ENCODE measurements around the gene B4GALT5.
"Not testable (repeated sequence)": the region's sequence is repeated elsewhere in the genome, so short reads cannot be mapped to it uniquely, and the experiment has no call there.

The B4GALT5 gene

DNA sequence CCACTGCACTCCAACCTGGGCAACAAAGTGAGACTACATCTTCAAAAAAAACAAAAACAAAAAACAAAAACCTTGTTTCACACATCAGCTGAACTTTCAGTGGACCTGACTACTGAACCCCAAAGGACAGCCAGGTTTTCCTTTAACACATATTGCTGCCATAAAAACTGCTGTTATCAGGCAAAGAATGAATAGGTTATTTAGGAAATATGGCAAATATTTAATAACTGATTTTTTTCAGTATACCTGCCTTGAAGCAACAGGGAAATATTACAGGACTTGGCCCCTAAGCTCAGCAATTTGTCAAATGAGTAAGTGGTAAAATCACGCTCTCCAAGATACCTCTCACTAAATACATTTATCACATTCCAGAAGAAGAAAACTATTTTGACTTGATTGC lies 34.0 kb downstream of the B4GALT5 start:
- no peak for DNase-seq (ENCODE audit: low read depth in 2 of 2)

DNA sequence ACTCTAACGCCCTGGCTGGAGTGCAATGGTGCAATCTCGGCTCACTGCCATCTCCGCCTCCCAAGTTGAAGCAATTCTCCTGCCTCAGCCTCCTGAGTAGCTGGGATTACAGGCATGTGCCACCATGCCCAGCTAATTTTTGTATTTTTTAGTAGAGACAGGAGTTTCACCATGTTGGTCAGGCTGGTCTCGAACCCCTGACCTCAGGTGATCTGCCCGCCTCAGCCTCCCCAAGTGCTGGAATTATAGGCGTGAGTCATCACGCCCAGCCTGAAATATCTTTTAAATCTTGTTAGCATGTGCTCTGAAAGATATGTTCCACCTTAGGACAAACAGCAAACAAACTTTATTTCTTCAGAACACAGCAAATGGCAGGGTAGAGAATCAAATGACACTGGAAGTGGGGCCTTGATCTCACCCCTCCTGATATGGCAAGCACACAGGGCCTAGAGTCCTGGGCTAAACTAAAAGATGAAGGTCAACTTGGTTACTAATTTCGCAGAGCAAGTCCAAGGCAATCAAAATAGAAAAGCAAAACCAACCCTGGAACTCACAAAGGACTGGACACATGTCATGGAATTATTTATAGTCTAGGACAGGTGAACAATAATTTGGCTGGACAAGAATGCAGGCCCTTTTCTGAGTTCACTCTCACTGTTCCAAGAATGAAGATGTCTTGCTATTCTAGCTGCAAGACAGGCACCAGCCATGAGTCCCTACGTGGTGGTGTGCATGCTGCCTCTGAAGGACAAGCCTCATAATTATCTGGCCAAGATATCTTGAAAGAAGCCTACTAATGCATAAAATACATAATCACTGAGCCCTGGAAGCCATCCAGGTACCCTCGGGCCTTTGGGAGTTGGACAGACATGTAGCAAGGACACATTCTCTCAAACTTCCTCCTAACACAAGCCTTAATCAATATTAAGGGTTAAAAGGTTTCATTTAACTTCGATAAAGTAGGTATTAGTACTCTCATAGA lies 35.6 kb downstream of the B4GALT5 start:
- DNase-seq (ENCODE audit: low read depth in 2 of 2): no peak

DNA sequence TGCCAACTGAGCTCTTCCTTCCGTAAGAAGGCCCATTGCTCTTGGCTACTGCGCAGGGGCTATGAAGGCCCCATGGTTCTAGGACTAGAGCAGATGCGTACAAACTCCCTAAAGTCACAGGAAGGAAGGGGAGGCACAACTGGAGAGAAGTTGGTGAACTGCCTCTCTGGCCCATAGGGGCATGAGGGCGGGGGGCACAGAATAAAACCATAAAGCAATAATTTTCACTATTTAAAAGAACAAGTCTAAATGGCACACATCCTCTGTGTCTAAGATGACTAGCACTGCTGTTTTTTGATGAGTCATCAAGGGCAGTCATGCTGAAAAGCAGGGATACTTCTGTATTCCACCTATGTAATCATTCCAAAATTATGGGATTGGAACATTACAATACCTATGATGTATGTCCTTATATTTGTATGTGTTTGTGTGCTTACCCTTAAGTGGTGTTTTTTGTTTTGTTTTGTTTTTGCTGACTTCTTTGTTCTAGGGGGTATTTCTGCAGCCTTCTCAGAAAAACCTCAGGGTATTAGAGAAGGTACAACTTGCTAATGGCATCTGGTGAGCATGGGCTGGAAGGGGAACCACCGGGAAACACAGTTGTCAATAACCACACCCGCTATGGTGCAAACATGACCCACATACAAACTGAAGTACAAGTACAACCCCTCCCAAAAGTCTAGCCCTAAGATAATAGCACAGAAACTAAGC lies 36.9 kb downstream of the B4GALT5 start:
- no peak for DNase-seq (ENCODE audit: low read depth in 2 of 2)

DNA sequence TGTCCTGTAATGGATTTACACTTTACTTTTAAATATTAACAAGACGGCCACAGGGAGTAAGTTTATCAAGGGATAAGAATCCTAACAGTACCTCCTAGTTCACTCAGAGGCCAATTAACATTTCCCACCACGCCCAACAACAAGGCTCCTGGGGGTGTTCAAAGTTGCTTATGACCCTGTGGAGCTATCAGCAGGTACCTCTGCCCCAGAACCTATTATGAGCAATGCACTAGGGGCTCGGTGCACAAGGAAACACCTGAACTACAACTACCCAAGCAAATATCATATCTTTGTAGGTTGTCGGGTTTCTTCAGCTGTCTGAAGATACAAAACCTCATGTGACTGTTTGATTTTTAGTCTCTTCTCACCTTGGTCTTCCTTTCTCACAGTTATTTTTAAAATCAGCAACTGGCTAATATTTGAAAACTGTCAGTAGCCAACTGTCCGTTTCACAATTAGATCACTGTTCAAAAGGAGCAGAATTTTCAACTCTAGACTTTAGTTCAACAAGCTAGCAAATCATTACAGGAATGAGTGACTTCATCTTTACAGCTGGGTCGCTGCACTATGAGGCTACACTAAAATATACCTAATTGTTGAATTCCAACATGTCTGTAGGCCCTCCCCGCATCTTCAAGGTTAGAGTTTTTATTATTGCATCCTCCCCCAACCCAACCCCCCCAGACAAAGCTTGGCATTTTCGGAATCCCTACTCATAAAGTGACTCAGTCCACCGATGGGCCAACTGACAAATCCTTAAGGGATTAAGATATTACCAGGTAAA lies 38.1 kb downstream of the B4GALT5 start:
- no peak for DNase-seq (ENCODE audit: low read depth in 2 of 2)

DNA sequence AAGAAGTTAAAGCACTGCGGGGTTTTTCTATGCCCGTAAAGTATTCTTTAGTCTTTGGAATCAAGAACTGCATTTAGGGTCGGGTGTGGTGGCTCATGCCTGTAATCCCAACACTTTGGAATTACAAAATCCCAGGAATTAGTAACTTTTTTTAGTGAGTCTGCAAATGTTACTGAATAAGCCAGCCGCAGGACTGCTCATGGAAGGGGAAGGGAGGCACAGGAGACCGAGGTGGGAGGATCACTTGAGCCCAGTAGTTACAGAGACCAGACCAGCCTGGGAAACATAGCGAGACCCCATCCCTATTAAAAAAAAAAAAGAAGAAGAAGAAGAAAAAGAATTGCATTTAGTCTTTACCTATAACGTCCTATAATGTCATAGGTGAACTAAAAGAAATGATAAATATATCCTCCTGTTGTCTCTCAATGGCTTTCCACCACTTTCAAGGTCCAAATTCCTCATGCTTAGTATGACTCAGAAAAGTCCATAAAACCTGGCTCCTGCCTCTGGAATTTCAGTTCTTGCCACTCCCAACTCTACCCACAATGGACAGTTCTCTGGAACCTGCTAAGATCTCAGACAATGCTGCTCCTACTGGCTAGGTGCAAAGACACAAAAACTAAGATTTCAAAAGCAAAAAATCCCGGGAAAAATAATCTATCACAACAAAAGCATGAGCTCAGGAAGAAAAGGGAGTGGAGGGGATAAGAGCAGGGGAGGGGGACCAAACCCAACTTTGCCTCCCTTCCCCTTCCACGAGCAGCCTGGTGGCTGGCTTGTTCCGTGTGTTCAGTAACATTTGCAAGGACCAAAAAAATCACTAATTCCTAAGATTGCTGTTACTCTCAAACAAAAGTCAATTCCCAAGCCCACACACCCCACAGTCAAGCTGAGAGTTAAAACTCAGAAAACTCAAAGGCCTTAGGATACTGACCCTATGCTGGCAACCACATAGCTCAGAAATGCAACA lies 39.0 kb downstream of the B4GALT5 start:
- DNase-seq (ENCODE audit: low read depth in 2 of 2): peak in 1 of 2 experiments; percentile 17

DNA sequence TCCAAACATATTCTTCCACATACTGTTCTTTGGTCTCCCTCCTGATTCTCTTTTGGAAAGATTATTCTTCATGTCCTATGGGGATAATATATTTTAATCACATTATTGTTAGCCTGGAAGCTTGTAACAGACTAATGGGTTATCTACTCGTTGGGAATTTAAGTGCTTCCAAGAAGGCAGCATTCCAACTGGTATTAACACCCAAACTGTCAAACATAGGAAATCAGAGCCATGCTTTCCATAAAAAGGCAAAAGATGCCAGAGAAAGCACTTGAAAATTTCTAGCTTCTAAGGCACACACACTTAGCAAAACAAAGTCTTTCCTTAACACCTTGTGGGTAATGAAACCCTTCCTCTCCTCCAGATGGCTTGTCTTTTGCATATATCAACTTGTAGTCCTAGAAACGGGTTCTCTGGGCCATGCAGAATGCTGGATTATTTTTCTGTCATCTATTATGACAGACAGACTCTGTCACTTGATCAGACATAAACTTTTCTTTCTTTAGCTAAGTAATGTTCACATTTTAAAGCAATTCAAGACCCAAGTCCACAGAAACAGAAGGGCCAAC lies 41.5 kb downstream of the B4GALT5 start:
- no peak for DNase-seq (ENCODE audit: low read depth in 2 of 2)

DNA sequence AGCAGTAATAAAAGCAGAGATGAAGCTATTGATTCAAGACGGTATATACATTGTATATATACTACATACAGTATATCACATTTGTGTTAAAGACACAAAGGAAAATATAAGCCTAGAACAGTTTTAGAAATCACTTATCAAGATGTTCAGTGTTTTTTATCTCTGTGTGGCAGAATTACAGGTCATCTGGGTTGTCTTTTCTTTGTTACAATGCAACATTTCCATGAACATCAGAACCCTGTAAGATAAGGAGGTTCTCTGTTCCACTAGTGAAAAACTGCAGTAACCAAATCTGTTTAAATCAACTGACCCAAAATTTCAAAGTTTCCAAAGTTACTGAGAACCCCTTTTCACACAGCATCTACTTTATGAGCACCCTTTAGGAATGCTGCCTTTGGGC lies 42.2 kb downstream of the B4GALT5 start:
- no peak for DNase-seq (ENCODE audit: low read depth in 2 of 2)

DNA sequence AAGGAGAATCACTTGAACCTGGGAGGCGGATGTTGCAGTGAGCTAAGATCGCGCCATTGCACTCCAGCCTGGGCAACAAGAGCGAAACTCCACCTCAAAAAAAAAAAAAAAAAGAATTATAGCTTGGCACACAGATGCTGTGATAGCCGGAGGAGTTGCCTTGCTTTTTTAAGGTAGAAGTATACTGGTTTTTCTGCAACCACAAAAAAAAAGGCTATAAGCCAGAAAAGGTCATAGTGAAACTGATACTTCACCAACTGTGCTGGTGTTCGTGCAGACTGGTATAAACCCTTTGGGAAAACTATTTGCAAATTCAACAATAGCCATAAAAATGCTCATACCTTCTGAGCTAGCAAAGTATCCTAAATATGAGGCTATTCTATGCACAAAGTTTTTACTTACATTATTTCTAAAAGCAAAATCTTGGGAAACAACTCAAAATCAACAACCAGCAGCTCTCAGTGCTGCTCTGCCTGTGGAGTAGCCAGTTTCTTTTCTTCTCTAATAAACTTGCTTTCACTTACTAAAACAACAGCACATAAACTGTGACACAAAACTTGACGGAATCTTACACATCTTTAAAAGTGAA lies 44.0 kb downstream of the B4GALT5 start:
- no peak for DNase-seq (ENCODE audit: low read depth in 2 of 2)

DNA sequence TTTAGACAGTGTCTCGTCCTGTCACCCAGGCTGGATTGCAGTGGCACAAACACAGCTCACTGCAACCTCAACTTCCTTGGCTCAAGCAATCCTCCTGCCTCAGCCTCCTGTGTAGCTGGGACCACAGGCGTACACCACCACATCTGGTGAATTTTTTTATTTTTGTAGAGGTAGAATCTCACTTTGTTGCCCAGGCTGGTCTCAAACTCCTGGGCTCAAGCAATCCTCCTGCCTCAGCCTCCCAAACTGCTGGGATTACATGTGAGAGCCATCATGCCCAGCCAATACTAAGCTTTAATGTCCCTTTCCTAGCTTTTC lies 44.8 kb downstream of the B4GALT5 start:
- not testable (repeated sequence) for DNase-seq (ENCODE audit: low read depth in 2 of 2)

DNA sequence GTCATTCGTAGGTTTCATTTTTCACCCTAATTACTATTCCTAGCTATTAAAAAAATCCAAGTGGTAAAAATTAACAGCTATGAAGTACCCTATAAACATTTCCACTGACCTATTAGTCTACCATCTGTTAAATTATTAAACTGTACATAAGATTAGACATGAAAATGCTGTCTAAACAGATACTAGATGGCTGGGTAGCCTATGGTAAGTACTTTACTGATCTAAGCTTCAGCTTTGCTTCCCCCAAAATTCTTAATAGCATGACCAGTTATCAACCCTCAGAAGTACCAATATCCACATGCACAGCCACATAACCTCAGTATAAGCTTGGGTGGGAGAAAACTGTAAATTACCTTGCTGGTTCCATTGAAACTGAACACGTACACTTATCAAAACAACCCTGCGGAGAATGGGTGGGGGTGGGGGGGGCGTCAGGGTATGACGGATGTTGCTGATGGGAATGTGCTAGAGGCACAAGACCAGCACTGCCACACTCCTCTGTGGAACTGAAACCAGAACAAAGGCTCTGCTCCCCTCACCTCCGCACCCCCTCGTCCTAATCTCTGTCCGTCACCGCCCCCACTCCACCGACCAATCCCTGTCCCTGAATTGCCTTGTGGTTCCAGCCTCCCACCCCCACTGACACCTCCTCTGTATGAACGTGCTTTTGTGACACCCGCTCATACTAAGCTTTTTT lies 45.3 kb downstream of the B4GALT5 start:
- no peak for DNase-seq (ENCODE audit: low read depth in 2 of 2)

DNA sequence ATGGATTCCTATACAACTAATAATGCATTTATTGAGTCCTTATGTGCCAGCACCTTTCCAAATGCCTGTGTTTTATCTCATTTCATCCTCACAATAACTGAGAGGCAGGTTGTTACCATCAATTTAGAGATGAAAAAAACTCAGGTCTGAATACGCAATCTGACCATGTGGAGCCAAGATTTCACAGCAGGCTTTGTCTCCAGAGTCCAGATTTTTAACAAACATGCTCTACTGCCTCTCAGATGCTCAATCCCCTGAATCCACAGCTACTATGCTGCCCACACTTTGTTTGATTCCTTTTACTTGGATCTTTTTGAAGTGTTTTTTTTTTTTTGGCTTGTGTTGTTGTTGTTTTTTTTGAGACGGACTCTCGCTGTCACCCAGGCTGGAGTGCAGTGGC lies 46.8 kb downstream of the B4GALT5 start:
- DNase-seq (ENCODE audit: low read depth in 2 of 2): no peak

DNA sequence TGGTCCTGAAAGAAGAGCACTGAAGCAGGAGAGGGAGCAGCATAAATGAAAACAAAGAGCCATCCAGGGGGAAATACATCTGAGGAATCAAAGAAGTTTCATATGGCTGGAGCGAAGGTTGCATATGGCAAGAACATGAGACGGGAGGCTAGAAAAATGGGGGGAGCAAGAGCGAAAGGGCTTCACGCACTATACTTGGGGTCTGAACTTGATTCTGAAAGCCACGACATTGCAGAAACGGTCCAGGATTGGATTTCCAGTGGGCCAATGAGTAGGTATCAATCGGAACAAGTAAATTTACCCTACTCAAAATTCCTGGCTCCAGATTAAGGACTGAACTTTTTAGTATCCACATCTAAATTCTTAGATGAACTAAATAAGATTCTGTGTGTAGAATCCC lies 47.9 kb downstream of the B4GALT5 start:
- DNase-seq (ENCODE audit: low read depth in 2 of 2): no peak

DNA sequence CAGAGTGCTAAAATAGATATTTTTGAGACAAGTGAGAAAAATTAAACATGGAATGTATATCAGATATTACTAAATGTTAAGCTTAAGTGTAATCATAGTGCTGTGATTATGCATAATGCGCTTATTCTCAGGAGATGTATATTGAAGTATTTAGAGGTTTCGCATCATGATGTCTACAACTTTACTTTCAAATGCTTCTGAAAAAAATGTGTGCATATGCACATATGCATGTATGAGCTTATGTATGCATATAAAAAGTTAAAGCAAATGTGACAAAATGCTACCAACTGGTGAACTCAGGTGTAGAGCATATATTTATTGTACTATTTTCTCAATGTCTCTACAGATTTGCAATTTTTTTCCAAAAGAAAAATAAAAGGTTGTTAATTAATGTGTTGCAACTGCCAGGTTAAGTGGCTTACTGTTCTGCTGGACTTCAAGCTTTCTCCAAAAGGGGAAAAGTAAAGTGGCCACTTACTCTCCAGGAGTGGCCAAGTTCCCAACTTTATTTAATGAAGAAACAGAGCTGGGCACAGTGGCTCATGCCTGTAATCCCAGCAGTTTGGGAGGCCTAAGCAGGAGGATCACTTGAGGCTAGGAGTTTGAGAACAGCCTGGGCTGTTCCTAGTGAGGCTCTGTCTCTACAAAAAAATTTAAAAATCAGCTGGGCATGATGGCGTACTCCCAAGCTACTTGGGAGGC lies 48.9 kb downstream of the B4GALT5 start:
- no peak for DNase-seq (ENCODE audit: low read depth in 2 of 2)

DNA sequence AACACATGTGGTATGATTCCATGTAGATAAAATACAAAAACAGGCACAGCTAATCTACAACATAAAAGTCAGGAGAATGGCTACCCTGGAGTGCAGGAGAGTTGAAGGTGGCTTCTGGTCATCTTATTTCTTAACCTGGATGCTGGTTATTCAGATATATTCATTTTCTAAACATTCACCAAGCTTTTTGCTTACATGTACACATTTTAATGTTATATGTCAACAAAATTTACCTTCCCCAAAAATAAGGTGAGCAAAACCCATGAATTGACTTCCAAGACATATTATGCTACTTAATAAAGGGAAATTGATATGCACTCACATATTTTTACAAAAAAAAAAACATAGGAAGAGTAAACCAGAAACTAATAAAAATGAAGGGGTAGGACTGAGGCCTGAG lies 50.6 kb downstream of the B4GALT5 start:
- DNase-seq (ENCODE audit: low read depth in 2 of 2): no peak

DNA sequence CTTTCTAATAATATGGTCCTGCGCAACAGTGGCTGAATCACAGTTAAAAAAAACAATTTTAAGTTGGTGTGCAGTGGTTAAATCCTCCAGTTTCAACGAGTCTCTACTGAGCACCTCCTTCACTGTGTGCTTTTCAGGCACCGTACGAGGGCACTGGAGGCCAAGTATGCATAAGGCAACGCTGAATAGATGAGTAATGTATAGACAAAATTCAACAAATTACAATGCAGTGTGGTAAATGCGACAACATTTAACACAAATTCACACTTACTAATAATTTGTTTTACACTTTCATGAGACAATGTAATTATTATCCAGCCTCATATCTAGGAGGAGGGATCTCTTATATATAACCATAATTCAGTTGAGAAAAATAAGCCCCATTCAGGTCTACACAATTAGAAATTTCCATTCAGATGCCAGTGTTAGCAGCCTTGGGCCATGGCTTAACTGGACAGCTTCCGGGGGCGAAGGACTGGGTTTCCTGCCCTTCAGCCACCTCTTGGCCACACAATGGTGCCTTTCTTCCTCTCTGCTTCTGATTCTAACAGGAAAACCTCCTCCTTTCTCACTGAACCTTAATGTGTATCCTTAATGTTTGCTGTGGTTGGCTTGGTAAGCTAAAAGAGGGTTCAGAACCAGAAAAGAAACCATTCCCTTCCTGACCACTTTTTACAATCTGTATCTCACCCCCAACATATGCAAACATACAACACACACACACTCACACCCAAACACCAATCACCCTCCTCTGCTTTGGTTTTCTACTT lies 51.9 kb downstream of the B4GALT5 start:
- DNase-seq (ENCODE audit: low read depth in 2 of 2): no peak

DNA sequence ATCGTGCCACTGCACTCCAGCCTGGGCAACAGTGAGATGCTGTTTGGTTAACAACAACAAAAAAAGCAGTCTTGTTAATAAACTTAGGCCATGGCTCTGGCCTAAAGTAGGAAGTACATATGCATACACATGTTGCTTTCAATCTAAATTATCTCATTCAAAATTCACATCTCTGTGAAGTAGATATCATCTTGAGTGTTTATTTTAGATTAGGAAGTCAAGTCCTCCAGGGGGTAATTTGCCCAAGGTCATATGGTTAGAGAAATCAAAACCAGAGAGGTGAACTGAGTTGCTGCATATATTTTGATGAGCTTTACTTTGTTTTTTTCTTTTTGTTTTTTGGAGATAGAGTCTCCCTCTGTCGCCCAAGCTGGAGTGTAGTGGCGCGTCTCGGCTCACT lies 52.8 kb downstream of the B4GALT5 start:
- DNase-seq (ENCODE audit: low read depth in 2 of 2): no peak

DNA sequence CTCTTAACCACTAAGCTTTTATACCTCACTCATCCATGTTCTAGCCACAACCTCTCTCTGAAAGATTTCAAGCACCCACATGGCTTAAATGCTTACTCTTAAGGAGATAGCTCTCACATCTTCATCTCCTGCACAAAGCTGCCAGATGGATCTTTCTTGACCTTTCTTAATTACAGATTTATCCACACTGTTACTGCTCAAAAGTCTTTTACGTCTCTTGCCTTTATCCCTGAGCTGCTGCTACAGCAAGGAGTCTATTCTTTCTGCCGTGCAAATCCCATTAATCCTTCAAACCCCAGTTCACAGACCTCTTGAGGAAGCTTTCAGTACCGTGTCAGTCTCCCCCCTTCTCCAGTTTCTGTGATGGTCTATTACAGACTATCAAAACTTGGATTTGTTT lies 54.6 kb downstream of the B4GALT5 start:
- DNase-seq (ENCODE audit: low read depth in 2 of 2): no peak

DNA sequence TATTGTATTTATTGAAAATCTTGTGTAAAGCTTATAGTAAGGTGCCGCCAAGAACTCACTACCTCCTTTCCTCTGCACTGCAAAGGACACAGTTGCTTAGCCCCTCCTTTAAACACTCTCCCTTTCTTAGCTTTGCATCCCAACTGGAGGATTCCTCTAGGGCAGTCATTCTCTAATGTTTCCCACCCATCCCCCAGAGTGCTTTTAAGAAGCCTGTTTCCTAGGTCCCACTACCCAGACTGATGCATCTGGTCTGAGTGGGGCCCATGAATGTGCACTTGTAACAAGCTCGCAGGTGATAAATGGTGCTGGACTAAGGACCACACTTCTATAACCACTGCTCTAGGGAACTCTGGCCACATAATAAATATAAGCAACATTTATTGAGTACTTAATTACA lies 55.2 kb downstream of the B4GALT5 start:
- DNase-seq (ENCODE audit: low read depth in 2 of 2): no peak
